NCI-H748 (cell line): Measurements from ENCODE around the gene QRFPR.
"Not testable (repeated sequence)": the region's sequence is repeated elsewhere in the genome, so short reads cannot be mapped to it uniquely, and the experiment has no call there.

Experiments
- DNase-seq: peaks from one replicate; lab custom pipeline; 2025; ENCODE audit not compliant: unreplicated experiment; lab: John Stamatoyannopoulos, UW

Gene QRFPR

GRCh38 chr4:121380776-121381462 is at the start of gene QRFPR:
Gene QRFPR, minus strand, starts transcription at chr4:121381018. Its CDS starts 371 bp downstream, at chr4:121380647.
- no peak for DNase-seq

- no peak for DNase-seq
Measured at GRCh38 chr4:121428721-121429120, 47.9 kb upstream of the QRFPR start.

GRCh38 chr4:121421594-121421993 is 40.8 kb upstream of the QRFPR start:
- peak; percentile 15 for DNase-seq

- no peak for DNase-seq
Measured at GRCh38 chr4:121411151-121411744, 30.4 kb upstream of the QRFPR start.

- not testable (repeated sequence) for DNase-seq
Measured at GRCh38 chr4:121408567-121408966, 27.7 kb upstream of the QRFPR start.

GRCh38 chr4:121400632-121401031 is 19.8 kb upstream of the QRFPR start:
- no peak for DNase-seq

- no peak for DNase-seq
Measured at GRCh38 chr4:121397941-121398601, 17.3 kb upstream of the QRFPR start.

GRCh38 chr4:121397434-121397833 is 16.6 kb upstream of the QRFPR start:
- no peak for DNase-seq

GRCh38 chr4:121392426-121393086 is 11.7 kb upstream of the QRFPR start:
- DNase-seq: no peak

- DNase-seq: no peak
Measured at GRCh38 chr4:121390335-121390734, 9.5 kb upstream of the QRFPR start.

GRCh38 chr4:121379276-121379675 is 1.5 kb downstream of the QRFPR start:
- DNase-seq: no peak

- DNase-seq: no peak
Measured at GRCh38 chr4:121377076-121377475, 3.7 kb downstream of the QRFPR start.

GRCh38 chr4:121376556-121376955 is 4.3 kb downstream of the QRFPR start:
- DNase-seq: no peak

- DNase-seq: no peak
Measured at GRCh38 chr4:121376097-121376496, 4.7 kb downstream of the QRFPR start.

- DNase-seq: no peak
Measured at GRCh38 chr4:121375262-121375661, 5.6 kb downstream of the QRFPR start.

GRCh38 chr4:121373841-121374240 is 7.0 kb downstream of the QRFPR start:
- DNase-seq: no peak

GRCh38 chr4:121370729-121371325 is 10.0 kb downstream of the QRFPR start:
- peak; percentile 8 for DNase-seq

- DNase-seq: no peak
Measured at GRCh38 chr4:121360495-121360894, 20.3 kb downstream of the QRFPR start.

GRCh38 chr4:121358473-121358872 is 22.3 kb downstream of the QRFPR start:
- DNase-seq: no peak

- no peak for DNase-seq
Measured at GRCh38 chr4:121353213-121353612, 27.6 kb downstream of the QRFPR start.

- DNase-seq: no peak
Measured at GRCh38 chr4:121344098-121344497, 36.7 kb downstream of the QRFPR start.
